Astrocyte (in vitro differentiated cells and primary cell): ENCODE results near the gene CCR5.

ENCODE experiments used
- EZH2 ChIP-seq: IDR thresholded peaks from 2 replicates; pipeline ENCODE4 v1.6.1; 2012; ENCODE audit warnings: mild to moderate bottlenecking, low read length, inconsistent platforms; ENCODE audit not compliant: insufficient read depth
- TF ChIP-seq, protein P1 (sequence below): IDR thresholded peaks from 2 replicates; pipeline ENCODE4 v1.5.1; 2011; ENCODE audit warnings: low read depth, mild to moderate bottlenecking, inconsistent platforms, low read length, moderate library complexity; ENCODE audit not compliant: insufficient read depth

DNA sequence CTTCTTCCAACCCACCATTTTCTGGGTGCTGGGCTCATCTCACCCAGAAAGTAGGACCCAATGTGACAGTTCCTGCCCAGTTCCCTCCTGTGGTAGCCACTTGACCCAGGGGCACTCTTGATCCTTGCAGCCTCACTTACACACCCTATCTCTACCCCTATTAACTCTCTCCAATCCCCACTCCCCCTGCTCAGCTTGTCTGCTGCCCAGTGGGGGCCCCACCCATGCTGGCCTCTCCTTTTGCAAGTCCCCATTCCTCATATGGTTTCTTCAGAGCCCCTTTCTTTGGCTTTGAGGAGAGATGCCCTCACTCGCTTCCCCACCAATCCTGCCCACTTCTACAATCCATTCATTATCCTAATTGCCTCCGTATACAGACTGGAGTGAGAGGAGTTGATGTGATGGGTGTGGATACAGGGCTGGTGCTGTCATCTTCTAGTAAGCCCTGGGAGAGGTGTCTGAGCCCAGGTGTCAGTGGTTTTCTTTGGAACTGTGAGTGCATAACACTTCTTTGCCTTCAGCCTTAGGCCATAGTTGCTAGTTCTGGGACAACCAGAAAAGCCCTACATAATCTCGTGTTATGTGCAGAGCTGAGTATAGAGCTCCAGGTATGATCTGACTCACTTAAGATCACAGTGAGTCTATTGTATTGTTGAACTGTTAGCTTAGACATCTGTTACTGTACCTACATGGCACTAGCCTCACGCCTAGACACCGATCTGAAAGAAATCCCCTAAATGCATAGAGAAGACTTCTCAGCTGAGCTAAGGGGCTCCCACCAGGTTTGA, 4.8 kb upstream of the CCR5 start:
- TF ChIP-seq, protein P1, sequence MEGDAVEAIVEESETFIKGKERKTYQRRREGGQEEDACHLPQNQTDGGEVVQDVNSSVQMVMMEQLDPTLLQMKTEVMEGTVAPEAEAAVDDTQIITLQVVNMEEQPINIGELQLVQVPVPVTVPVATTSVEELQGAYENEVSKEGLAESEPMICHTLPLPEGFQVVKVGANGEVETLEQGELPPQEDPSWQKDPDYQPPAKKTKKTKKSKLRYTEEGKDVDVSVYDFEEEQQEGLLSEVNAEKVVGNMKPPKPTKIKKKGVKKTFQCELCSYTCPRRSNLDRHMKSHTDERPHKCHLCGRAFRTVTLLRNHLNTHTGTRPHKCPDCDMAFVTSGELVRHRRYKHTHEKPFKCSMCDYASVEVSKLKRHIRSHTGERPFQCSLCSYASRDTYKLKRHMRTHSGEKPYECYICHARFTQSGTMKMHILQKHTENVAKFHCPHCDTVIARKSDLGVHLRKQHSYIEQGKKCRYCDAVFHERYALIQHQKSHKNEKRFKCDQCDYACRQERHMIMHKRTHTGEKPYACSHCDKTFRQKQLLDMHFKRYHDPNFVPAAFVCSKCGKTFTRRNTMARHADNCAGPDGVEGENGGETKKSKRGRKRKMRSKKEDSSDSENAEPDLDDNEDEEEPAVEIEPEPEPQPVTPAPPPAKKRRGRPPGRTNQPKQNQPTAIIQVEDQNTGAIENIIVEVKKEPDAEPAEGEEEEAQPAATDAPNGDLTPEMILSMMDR = no peak
- TF ChIP-seq EZH2 = no peak
